HG03342 (cell line): ENCODE data around the gene DPYSL4.

ENCODE experiments used
- ATAC-seq: cut with Tn5 transposase; IDR thresholded peaks from one replicate; pipeline ENCODE4 v1.9.1; 2021; ENCODE audit warnings: mild to moderate bottlenecking, moderate library complexity; ENCODE audit not compliant: unreplicated experiment

DPYSL4 gene

DNA sequence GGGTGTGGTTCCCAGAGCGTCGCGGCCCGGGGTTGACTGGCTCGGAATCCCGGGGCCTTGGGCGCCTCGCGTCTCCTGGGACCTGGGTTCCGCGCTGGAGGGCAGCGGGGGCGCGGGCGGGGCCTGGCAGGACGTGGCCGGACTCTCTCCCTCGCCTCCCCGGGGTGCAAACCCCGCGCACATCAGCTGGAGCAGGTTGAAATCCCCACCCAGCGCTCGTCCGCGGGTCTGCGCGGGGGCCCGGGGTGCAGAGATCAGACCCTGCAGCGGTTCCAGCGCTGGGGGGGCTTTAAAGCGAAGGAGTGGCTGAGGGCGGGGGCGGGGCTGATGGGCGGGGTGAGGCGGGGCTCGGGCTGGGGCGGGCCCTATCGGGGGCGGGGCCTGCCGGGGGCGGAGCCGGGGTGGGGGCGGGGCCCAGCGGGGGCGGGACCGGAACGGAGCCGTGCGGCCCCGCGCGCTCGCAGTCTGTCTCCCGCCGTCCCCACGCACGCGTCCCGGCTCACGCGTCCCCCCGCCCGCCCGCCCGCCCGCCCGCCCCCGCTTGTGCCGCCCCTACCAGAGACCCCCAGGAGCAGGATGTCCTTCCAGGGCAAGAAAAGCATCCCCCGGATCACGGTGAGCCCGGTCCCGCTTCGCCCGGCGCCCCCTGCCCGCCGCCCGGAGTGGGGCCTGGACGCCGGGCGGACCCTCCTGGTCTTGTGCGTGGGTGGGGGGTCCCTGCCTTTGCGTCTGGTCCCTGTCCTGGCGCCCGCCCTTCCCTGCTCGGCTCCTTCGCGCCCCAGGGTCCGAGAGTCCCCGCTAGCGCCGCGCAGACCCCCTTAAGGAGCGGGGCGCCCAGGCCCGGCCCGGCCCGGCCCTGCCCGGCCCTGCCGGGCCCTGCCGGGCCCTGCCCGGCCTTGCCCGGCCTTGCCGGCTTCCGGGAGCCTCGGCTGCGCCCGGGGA, at the start of gene DPYSL4:
DPYSL4 (plus strand) TSS at position 461 of the 942 bp plus-strand sequence; CDS start at position 577, 116 bp downstream.
- no peak for ATAC-seq

DNA sequence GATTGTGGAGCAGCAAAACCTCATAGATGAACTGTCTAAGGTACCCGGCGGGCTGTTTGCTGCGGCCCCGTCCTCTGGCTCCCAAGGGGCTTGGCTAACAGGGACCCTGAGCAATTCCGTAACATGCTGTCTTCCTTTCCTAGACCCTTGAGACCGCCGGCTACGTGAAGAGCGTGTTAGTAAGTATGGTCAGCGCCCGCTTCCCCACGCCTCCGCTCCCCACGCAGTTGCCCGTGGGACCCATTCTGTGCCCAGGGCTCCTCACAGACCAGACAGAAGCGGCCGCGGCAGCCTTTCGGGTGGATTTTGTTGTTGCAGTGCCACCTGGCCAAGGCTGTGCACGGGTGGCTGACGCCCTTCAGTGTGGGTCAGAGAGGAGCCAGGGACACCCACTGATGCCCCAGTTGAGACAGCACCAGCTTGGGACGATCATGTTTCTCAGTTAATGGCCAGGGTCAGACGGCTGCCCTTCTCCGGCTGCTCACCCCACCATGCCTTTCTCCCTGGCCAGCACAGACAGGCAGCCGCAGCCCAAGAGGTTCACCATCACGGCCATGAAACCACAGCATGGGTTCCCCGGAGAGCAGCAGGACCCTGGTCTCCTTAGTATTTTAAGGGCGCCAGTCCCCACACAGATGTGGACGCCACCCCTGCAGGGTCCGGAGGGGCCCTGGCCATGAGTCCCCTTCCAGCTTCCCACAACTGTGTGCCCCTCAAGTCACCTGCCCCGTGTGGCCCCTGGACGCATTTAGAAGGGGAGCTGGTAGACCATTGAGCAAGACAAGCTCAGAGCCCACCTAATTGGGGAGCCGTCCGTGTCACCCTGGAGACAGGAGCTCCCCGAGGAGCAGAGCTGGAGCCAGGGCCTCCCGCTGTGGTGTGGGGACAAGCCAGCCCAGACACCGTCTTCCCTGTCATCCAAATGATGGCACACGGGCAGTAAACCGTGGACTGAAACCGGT, 49.4 kb upstream of the DPYSL4 start:
- ATAC-seq, result no peak

DNA sequence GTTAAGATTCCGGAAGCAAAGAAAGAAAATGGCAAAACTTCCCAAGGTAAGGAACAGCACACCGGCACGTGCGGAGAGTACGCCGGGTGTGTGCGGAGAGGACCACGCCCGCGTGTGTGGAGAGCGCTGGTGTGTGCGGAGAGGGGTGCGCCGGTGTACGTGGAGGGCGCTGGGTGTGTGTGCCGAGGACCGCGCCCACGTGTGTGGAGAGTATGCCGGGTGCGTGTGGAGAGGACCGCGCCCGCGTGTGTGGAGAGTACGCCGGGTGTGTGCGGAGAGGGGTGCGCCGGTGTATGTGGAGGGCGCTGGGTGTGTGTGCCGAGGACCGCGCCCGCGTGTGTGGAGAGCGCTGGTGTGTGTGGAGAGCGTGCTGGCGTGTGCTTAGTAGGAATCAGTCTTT, 48.6 kb upstream of the DPYSL4 start:
- no peak for ATAC-seq

DNA sequence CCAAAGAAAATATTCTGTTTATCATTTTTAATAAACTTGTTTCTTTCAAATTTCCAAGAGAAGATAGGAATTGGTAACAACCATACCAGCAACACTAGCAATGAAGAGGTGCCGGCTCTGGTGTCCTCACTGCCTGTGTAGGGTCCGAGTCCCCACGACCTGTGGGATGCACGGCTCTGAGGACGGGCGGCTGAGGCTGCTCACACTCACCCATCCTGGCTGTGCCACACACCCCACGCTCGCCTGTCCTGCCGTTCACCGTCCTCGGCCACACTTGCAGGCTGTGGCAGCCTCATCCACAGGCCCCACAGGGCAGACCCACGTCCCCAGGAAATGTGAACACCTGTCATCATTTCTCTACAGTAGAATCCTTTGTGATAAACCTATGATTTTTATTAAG, 48.2 kb upstream of the DPYSL4 start:
- ATAC-seq, result no peak

DNA sequence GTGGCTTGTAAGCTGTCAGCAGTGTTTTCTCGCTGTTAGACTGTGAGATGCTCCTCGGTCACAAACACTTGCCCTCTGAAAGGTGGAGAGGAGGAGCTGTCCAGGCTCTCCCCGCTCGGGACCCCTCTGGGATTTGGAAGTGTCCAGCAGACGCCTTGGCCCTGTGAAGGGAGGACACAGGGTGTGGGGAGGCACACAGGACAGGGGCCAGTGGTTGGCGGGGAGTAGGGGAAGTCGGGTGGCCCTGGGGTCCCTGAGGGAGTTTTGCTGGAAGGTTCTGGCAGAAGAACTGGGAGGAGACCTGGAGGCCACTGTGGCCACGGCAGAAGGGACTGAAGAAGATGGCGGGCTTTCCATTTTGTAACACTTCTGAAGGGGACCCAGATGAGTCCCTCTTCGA, 47.2 kb upstream of the DPYSL4 start:
- ATAC-seq, result no peak

DNA sequence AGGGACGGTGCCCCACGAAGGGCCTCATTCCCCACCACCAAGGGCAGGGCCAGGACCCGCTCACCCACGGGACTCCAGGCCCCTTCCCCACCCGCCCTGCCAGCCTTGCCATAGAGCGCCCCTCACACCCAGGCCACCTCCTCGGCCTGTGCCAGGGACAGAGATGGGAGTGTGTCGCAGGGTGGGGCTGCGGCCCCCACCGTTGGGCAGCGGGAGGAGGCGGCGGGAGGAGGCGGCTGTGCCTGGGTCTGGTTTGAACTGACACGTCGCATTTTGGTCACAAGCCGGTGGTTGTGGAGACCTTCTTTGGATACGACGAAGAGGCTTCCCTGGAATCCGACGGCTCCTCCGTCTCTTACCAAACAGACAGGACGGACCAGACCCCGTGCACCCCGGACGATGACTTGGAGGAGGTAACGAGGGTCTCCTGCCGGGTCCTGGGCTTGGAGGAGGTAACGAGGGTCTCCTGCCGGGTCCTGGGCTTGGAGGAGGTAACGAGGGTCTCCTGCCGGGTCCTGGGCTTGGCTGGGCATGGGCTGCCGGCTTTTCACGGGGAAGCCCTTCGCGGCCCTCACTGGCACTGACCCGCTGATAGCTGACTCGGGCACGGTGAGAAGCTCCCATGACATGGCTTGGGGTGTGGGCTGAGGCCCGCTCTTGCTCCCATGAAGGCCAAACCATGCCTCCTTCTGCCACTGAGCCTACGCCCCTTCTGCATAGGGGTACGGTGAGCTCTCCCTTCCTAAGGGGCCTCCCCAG, 46.4 kb upstream of the DPYSL4 start:
- no peak for ATAC-seq

DNA sequence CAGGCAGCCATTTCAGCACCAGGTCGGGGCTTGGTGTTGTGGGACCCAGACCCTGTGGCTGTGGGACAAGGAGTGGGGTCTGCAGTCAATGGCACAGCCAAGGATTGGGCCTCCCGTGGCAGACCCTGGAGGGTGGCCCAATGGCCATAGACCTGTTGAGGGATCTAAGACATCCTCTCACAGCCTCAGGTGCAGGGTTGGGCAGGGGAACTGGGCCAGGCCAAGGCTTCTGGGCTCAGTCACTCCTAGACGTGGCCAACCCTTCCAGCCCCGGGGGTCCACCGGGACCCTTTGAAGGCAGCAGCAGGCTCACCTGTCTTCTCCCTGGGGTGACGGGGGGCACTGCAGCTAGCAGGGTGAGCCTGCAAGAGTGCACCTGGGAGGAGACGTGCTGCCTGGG, 45.7 kb upstream of the DPYSL4 start:
- ATAC-seq, result no peak

DNA sequence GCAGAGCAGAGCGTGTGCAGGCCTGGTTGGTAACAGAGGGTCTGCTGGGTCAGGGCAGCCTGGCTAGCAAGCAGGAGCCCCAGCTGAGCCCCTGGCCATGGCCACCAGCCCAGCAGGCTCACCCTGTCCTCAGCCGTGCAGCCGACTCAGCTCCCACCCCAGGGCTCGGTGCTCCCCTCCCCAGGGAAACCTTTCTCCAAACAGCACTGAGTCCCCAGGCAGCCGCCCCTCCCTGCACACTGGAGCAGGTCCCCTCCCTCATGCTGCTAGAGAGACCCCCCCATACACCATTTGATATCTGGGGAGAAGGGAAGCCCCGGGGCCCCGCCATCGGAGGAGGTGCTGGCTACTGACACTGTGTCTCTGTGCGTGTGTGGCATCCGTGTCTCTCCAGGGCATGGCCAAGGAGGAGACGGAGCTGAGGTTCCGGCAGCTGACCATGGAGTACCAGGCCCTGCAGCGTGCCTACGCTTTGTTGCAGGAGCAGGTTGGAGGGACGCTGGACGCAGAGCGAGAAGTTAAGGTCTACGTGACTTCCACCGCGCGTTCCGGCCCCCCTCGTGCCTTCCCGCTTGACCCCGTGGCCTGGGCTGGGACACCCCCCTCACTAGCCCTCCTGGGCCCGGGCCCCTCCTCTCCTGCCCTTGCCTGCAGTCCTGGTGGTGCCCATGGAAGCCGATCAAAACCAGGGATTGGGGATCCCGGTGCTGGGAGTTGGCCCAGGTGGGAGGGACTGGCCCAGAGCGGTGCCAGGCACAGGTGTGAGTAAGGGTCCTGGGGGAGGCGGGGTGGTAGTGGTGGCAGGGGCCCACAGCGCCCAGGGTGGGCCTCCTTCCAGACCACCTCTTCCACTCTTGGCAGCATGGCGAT, 45.0 kb upstream of the DPYSL4 start:
- no peak for ATAC-seq

DNA sequence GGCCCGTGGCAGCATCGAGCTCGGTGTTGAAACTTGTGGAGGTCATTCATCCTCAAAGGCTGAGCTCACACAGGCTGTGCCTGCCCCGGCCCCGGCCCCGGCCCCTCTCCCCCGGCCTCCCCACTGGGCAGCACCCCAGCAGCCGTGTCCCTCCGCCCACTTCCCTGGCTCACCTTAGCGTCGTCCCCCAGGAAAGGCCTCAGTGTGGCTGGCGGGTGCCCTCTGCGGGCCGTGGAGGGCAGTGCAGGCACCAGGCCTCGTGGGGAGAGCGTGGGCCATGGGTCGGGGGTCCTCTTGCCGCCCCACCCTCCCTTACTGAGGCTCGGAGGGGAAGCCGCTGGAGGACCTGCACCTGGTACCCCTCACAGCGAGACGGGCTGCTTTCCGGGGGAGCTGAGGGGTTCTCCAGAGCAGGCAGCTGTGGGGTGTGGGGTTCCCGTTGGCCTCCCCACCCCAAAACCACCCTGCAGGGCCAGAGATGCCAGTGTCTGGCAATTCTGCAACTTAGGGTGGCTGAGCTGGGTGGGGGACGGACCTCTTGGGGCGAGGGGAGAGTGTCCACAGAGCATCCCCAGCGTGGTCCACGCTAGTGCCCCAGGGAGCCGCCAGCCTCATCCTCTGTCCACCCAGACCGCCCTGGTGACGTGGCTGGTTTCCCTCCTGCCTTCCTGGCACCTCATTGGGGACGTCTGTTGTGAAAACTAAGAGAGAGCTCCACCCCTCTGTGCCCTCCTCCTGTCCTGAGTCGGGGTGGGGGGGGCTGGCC, 44.2 kb upstream of the DPYSL4 start:
- no peak for ATAC-seq

DNA sequence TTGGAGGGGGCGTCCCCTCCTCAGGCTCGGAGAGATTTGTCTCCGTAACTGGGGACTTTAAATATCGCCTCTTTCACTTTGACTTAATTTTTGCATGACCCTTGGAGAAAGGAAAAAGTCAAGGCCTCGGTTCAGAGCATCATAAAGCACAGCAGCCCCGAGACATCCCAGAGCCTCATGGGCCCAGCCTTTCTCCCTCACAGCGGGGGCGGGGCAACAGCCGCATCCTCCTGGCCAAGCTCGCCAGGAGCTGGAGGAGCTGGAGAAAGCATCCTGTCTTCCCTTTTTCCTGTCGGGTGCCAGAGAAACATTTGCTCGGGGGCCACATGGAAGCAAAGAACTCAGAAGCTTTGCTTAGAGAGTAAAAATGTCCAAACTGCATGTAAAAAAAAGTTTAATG, 43.6 kb upstream of the DPYSL4 start:
- no peak for ATAC-seq

DNA sequence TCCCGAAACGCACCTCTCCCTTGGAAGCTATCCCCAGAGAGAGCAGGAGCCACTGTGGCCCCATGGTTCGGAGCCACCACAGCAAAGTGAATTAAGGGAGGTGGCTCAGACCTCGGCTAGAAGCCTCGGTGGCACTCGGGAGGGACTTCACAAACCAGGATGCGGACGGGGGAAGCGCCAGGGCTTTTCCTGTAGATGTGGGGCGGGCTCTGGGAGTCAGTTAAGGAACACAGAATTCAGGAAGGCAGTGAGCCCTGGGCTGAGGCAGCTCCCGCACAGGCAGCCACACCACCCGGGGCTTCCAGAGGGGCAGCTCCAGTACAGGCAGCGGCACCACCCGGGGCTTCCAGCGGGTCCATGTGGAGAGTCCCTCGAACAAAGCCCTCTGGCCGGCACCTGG, 42.7 kb upstream of the DPYSL4 start:
- ATAC-seq, result no peak

DNA sequence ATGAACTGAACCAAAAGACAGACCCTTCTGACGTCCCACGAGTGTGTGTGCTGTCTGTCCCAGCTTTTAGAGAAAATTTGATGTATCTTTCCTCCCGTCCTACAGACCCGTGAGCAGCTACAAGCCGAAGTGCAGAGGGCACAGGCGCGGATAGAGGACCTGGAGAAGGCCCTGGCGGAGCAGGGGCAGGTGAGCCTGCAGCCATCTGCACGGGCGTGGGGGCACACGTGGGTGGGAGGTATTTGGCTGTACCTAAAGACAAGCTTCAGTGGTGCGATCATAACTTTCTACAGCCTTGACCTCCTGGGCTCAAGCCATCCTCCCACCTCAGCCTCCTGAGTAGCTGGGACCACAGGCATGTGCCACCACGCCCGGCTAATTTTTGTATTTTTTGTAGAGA, 41.7 kb upstream of the DPYSL4 start:
- ATAC-seq, result no peak

DNA sequence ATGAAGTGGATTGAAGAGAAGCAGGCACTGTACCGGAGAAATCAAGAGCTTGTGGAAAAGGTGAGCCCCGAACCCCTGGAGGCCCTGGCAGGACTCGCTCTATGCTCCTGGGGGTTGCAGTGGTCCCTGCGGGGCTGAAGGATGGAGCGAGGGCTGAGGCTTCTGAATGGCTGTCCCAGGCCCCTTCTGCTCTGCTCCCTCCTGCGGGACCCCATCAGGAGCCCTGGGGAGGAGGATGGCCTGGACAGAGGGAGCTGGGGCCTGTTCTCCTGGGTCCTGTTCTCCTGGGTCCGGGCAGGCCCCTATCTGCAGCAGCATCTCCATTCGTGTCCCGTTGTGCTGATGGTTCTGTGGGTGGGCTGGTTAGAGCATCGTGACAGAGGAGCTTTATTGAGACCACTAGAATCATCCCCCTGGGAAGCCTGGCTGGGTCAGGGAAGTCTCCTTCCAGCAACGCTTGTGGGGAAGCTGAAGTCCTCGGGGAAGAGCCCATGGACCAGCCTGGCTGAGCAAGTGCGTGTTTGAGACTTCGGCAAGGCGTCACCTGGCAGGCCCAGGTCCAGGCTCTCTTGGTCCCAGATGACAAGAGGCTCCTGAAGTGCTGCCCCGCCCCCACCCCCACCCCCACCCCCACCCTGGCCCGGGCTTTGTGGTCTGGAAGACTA, 41.1 kb upstream of the DPYSL4 start:
- ATAC-seq, result no peak

DNA sequence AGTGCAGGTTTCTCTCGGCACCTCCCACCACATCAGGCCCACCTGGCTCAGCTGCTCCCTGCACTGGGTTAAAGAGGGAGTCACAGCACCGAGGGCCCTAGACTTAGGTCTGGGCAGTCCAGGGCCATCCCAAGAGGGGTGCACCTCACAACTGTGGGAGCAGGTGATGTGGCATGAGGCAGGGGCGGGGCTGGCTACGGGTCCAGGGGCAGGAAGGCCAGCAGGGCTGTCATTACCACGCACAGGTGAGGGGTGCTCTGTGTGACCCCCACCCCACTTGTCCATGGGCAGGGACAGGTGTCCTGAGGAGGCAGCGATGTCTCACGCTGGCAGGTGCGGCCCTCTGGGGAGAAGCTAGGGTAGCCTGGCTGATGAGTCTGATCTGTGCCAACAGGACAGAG, 40.5 kb upstream of the DPYSL4 start:
- ATAC-seq, result no peak

DNA sequence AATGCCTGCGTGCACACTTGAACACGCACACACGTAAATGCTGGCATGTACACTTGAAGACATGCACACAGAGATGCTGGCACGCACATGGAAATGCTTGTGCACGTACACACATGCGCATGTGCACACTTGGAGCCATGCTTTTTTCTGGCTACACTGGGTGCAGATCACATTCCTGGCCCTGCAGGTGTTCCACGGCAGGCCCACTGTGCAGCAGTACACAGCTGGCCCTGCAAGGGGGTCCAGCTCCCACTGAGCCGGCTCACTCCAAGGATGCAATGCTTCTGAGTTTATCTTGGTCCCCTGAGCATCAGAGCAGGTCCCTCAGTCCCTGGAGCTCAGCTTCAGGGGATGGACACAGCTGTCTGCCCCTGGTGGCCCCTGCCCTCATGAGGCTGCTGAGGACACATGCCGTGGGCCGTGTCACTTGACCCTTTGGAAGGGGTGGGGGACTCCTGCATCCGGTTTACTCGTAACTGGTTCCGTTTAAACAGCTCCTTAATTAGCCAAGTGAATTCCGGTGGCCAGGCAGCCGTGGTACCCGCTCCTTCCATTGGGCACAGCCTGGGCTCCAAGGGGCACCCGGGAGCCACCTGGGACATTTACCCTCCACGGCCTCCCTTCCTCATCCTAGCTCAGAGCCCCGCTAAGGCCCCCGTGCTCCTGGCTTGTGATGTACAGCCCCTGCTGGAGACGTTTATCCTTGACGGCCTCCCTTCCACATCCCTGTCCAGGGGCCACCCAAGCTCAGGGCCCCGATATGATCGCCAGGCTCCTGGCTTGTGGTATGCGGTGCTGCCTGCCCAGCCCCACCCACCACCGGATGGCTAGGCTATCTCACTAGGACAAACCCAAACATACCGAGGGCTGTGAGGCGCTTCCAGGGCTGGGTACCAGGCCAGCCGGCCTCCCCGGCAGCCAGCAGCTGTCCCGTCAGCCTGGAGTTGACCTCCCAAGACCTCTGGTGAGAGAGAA, 39.5 kb upstream of the DPYSL4 start:
- no peak for ATAC-seq

DNA sequence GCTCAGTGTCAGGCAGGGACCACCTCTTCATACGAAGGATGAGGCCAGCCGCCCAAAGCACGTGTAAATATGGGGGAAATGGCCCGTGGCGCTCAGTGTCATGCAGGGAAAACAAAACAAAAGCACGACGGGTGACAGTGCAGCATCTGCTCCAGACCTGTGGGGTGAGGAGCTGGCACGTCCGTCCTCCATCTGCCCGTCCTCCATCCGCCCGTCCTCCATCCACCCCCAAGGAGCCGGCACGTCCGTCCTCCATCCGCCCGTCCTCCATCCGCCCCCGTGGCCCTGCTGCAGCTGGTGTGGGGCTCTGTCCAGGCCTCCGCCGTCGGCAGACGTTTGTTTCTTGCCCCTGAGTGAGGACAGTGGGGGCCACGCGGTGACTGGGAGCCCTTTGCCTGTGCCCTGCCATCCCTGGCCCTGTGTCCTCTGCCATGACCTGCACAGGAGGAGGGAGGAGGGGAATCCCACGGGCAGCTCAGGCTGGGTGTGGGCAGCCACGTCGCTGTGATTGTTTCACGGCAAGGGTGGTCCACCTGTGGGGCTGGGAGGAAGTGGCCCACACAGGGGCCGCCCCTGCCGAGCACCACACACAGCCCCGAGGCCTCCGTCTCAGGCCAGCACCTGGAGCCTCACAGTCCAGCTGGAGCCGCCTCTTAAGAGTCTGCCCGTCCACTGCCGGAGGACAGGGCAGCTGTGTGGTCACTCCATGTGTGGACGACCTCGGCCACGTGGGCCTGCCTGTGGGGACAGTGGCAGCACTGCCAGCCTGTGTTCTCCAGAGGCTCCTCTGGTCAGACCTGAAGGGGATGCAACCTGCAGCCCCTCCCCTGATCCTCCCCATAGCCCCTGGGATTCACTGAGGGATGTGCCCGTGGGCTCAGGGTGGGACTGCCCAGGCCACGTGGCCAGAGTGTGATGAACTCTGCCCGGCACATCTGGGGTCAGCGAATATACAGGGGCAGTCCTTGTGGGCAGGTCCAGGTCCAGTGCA, 38.2 kb upstream of the DPYSL4 start:
- ATAC-seq, result no peak
